NCI-H1436 (cell line): ENCODE results near the gene TCFL5.

ENCODE experiments used
- DNase-seq: peaks from one replicate; lab custom pipeline; 2025; lab: John Stamatoyannopoulos, UW

TCFL5 gene

GRCh38 chr20:62861726-62862336 lies at the start of gene TCFL5:
TSS of gene TCFL5 (minus strand) at chr20:62861822. CDS start at chr20:62861670, 152 bp downstream.
- peak; percentile 87 for DNase-seq

DNA sequence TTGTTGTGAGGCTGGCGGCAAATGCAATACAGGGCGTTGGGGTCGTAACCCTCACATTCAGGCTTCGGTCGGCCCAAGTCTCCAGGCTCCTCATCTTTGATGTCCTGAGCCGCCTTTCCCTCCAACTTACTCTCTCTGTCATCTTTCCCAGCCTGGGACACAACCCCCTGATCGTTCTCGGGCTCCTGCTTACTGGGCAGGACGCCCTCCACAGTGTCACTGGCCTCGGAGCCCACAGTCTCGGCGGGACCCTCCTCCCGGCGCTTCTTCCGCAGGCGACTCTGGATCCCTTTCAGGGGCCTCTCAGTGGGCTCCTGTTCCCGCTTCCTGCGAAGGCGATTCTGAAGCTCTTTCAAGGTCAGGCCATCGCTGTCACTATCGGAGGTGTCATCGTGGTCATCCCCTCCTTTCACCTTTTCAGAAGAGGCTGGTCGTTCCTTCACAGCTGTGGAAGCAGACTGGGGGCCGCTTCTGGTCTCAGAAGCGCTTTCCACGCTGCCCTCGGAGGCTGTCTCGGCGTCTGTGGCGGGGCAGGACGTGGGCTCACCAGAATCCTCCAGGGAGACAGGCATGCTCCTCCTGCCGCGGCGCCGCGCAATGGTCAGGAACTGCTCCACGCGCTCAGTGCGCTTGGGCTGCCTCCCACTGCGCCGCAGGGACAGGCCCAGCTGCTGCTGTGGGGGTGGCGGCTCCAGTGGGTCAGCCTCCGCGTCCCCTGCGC lies 49.3 kb upstream of the TCFL5 start:
- no peak for DNase-seq

DNA sequence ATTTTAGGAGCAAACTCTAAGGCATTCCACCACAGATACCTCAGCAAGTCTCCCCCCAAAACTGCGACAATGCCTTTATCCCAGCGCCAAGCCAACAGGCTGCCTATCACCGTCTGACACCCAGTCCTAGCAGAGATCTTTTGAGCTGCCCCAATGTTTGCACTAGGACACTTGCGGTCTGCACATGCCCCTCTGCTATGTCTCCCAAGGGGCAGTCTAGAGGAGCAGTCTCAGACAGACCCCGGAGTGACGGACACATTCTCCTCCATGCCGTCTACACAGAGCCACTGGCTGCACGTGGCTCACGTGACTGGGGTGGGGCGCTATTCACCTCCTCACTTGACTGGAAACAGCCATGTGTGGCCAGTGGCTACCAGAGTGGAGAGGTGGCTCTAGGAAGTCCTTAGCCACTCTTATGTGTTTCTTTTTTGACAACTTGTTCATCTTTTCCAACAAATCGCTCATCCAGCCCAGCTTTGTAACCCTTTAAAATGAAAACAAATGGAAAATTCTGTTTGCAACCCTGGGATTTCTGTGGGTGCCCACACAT lies 48.7 kb upstream of the TCFL5 start:
- no peak for DNase-seq

DNA sequence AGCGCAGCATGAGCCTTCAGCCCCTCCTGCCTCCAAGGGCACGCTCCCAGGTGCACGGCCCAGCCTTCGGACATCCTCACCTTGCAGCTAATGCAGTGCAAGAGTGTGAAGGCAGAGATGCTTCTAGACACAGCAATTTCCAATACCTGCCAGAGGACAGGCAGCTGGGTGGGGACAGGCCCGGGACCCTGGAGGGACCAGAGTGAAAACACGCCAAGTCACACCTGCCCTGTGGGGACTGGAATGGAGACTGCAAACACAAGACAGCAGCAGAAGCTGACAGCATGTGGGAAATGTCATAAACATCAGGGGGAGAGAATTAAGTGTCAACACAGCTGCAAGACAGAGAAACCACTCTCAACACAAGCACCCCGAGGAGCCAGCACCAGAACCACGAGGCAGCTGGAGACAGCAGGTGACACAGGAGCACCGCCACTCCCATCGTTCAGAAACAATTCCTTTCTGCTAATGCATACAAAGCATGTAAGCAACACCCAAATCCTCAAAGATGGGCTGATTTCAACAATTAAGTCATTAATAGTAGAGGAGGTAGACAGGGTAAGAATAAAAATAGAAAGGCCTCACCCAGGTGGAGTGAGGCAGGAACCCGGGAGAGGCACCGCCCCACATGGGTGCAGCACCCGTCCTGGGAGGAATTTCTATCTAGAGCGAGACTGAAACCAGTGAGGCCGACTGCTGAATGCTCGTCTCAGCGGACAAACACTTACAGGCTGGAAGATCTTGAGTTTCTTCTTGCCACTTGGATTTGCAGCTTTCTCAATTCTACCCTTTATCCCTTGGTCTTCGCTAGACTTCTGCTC lies 47.6 kb upstream of the TCFL5 start:
- DNase-seq, result no peak

- DNase-seq, result peak; percentile 17
These were observed 46.0 kb upstream of the TCFL5 start for GRCh38 chr20:62907384-62908317.

DNA sequence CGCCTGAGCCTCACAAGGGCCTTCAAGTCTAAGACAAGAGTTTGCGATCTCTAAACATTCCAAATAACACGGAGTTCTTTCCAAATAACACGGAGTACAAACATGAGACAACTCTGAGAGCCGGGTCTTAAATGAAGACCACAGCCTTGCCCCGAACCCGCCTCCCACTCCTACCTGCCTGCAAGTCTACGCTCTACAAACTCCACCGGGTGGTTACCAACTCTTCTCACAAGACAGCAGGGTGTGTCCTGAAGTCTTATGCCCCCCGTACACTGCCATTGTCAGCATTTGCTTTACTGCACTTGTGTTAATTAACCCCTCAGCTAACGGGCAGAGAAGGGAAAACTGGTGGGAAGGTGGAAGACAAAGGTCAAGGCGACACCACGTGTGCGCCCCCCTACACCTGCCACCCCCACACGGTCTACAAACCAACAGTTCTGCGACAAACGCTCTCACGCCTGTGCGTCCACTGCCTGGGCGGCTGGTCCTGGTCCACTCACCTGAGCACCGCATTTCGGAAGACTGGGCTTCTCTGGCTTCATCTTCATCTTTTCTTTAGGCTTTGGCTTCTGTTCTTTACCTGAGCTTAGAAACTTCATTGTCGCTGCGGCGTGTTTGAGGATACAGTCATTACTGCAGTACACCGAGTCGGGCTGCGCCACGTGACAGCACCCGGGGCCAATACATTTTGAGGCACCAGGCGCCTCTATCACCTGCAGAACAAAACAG lies 45.2 kb upstream of the TCFL5 start:
- DNase-seq, result no peak

DNA sequence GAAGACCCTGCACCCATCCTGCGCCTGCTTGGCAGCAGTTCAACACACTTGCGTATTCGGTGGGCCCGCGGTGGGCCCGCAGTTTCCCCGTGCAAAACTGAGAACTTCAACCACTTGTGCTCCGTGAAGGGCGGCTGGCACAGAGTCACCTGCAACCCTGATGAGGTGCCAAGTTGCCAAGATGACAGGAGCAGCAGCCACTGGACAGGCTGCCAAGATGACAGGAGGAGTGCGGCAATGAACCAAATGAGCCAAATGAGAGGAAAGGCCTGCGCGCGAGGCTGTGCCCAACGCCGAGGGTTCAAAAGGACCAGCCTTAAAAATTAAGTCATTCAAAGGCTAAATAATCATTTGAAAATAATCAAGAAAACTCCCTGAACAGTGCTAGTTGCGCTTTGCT lies 44.6 kb upstream of the TCFL5 start:
- DNase-seq, result no peak

GRCh38 chr20:62905536-62906117 lies 44.0 kb upstream of the TCFL5 start:
- DNase-seq, result no peak

DNA sequence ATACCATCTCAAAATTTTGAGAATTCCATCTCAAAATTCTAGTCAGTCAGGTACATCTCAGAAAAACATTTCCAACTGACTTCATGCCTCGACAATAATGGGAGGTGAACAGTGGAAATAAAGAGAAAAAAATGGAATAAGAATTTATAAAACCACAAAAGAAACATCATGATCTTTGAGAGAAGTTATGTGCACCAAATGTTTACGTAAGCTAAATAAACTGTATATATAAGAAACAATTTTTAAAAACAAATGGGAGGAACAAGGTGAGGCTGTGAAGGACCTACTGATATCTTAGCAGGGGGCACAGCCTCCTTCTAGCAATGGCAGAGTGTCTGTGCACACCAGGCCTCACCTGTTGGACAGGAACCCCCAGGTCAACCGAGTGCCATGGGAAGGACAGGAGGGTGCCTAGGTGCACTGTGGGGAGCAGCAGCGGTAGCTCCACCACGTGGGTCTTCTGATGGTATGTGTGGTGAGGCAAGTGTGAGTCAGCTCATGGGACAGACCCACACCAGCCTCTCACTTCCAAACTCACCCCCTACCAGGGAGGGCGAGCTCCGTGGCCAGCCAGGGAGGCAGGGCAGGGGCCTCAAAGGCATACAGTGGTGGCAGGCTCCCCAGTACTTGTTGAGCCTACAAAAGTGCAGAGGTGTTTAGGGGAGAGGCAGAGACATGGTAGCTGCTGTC lies 41.4 kb upstream of the TCFL5 start:
- DNase-seq, result no peak

GRCh38 chr20:62901891-62902290 lies 40.3 kb upstream of the TCFL5 start:
- DNase-seq, result no peak

- no peak for DNase-seq
These were observed 39.3 kb upstream of the TCFL5 start for GRCh38 chr20:62900692-62901584.

- DNase-seq, result peak; percentile 79
These were observed 38.5 kb upstream of the TCFL5 start for GRCh38 chr20:62900052-62900691.

GRCh38 chr20:62899633-62900051 lies 38.0 kb upstream of the TCFL5 start:
- DNase-seq, result no peak

GRCh38 chr20:62898970-62899632 lies 37.5 kb upstream of the TCFL5 start:
- no peak for DNase-seq

DNA sequence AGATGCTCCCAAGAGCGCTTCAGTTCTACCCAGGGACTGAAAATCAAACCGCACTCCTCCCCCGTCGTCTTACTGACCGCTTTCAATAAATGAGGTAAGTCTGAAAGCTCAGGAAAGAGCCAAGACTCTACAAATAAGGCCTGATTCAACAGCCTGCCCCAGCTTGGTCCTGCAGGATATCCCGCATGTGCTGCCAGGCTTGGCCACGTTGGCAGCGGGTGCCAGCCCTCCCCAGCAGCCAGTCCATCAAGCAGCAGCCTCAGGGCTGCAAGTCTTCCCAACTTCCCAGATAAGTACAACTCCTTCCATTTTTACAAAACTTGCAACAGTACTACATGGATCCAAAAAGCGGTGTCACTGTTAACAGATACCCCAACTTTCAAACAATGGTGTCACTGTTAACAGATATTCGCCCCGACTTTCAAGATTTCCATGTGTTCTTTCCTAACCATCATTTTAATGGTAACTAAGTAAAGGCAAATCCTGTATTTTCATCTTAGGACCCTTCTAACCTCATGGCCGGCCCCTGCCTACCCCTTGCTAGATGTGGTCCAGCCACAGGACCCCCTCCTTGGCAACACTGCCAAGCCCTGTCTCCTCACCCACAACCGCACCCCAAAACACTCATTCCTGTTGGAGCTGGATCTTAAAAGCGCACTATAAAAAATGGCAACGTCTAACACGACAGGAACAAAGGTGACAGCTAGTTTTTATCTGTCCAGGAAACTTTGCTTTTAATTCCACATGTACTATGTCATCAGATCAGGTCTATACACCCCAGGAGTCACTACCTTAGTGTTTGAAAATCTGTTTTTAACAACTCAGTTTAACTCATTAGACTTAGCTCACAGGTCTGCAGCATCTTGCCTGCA lies 36.7 kb upstream of the TCFL5 start:
- no peak for DNase-seq

GRCh38 chr20:62897666-62898065 lies 36.0 kb upstream of the TCFL5 start:
- DNase-seq, result no peak

- DNase-seq, result peak; percentile 14
These were observed 34.9 kb upstream of the TCFL5 start for GRCh38 chr20:62896526-62896925.
